LNCaP clone FGC (cell line): Measurements from ENCODE around the gene AP2A2.

Experiments
- DNase-seq: peaks from one replicate; pipeline ENCODE4 v3.0.0-alpha.2; 2011; ENCODE audit warnings: low read depth
- H3K4me3 ChIP-seq: 2 replicates; pipeline ENCODE4 v1.5.1; 2011; ENCODE audit warnings: mild to moderate bottlenecking, low read depth, low read length, control low read depth
- CTCF ChIP-seq: IDR thresholded peaks from 2 replicates; pipeline ENCODE4 v1.5.1; 2012; ENCODE audit warnings: mild to moderate bottlenecking; ENCODE audit not compliant: control insufficient read depth, insufficient read depth; ENCODE audit errors: extremely low read depth

AP2A2 gene

GRCh38 chr11:1049431-1049891 lies 123.8 kb downstream of the AP2A2 start:
- no peak for DNase-seq
- no peak overlapping the region for H3K4me3 ChIP-seq
- no peak for TF ChIP-seq CTCF

GRCh38 chr11:1049911-1050580 lies 124.4 kb downstream of the AP2A2 start:
- no peak for TF ChIP-seq CTCF
- no peak overlapping the region for H3K4me3 ChIP-seq
- DNase-seq, result no peak

- peak; percentile 57 for DNase-seq
- TF ChIP-seq CTCF, result peak; percentile 99
Observed at GRCh38 chr11:1050581-1051355, 125.1 kb downstream of the AP2A2 start.

GRCh38 chr11:1051356-1052132 lies 125.9 kb downstream of the AP2A2 start:
- TF ChIP-seq CTCF, result no peak
- H3K4me3 ChIP-seq, result no peak overlapping the region
- DNase-seq, result no peak

More at GRCh38 chr11:1050581-1051355, 125.1 kb downstream of the AP2A2 start:
- no peak overlapping the region for H3K4me3 ChIP-seq

GRCh38 chr11:1052133-1053011 lies 126.7 kb downstream of the AP2A2 start:
- DNase-seq, result no peak
- H3K4me3 ChIP-seq, result no peak overlapping the region
- no peak for TF ChIP-seq CTCF
